Skeletal muscle cell (primary cell): Measurements from ENCODE around the gene FOXP1.
"Not testable (repeated sequence)": the region's sequence is repeated elsewhere in the genome, so short reads cannot be mapped to it uniquely, and the experiment has no call there.

Experiments used
- DNase-seq: peaks from one replicate; pipeline ENCODE4 v3.0.0-alpha.2; 2010; ENCODE audit warnings: low read depth
- H3K4me3 ChIP-seq: 2 replicates; pipeline ENCODE4 v1.5.1; 2011; ENCODE audit warnings: low read depth, mild to moderate bottlenecking, control low read depth, low read length, moderate library complexity

FOXP1 gene

DNA sequence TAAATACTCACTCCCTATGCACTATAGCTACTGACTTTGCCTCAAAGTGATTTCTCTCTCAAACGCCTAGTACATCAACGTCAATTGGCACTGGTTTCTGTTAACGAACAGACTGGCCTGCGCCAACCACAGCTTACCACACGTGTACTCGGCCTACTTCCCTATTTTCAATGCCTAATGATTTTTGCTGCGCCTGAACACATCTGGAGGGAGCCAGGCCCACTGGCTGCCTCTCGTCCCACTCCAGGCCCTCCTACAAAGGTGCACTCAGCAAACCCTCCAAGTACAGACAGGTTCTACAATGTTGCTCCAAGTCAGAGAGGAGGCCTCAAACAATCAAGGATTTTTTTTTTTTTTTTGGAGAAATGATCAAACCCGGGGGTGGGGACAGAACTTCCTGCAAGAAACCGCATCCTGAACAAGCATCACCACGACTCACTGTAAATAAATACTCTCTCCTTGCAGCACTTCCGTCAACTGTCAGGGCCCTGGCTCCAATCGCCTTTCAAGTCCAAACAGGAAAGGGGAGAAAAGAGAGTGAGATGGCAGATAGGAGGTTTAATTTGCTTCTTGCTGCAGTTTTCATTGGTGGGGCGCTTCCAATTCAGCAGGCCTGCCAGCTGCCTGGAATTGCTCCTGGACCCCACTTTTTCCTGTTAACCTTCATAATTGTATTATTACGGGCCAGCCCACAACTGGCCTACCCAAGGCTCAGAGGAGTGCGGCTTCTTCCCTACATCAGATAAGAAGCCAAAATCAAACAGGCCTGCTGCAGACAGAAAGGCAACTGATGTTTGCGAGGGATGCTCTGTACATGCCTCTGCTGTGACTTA lies 139.3 kb downstream of the FOXP1 start:
- DNase-seq: peak; percentile 31
- H3K4me3 ChIP-seq: no peak overlapping the region

- no peak overlapping the region for H3K4me3 ChIP-seq
- no peak for DNase-seq
Measured at GRCh38 chr3:71443332-71443731, 140.2 kb downstream of the FOXP1 start.

DNA sequence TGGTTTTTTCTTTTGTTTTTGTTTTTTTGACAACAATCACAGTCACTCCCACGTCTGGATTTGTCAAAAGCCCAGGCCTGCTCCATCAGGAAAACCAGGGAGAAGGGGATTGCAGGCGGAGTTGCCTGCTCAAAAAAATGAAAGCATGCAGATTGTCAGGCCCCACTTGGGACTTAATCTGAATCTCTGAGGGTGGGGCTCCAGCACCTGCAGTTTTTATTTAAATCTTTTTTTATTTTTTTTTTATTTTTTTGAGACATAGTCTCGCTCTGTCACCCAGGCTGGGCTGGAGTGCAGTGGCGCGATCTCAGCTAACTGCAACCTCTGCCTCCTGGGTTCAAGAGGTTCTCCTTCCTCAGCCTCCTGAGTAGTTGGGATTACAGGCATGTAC lies 140.9 kb downstream of the FOXP1 start:
- no peak overlapping the region for H3K4me3 ChIP-seq
- no peak for DNase-seq

- no peak for DNase-seq
- no peak overlapping the region for H3K4me3 ChIP-seq
Measured at GRCh38 chr3:71441925-71442651, 141.4 kb downstream of the FOXP1 start.

- no peak overlapping the region for H3K4me3 ChIP-seq
- DNase-seq: no peak
Measured at GRCh38 chr3:71441217-71441924, 142.2 kb downstream of the FOXP1 start.

- H3K4me3 ChIP-seq: no peak overlapping the region
- DNase-seq: no peak
Measured at GRCh38 chr3:71438904-71439303, 144.6 kb downstream of the FOXP1 start.

DNA sequence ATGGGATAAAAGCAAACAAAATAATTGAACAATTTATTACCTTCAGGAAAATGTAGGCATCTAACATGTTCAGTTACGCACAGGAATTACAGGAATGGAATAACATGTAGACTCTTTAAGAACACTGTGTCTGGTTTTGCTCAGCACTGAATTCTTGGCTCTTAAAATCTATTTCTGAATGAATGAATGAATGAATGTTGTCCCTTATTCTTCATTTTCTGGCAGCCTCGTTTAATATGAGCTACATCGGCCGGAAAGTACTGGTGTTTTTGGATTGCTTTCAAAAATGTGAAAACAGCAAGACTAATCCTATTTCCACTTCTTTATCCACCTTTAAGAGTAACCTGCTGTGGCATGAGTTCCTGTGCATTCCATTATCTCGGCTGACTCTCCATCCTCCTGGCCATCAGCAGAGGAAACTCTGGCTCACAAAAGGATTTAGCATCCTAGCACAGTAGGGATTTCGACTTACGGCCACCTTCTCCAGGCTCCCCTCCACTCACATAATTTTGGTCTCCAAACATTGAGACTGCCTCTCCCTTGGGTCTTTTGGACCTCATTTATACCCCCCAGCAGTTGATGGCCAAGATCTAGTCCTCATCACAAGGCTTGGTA lies 145.3 kb downstream of the FOXP1 start:
- H3K4me3 ChIP-seq: no peak overlapping the region
- DNase-seq: no peak

DNA sequence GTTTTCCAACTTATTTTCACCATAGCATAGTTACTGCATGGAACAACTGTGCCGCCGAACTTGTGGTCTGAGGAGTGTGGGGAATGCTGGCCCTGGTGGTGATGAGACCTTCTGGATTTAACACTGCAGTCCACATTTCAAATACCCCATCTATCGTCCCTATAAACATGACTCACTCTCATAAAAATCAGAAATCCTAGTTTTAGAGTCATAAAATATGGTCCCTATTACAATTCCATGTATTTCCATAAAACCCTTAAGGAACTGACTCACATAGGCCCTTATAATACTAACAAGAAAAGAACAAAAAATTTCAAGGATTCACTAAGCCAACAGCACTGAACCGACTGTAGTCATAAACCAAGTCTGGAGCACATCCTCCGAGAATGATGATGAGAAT lies 147.2 kb downstream of the FOXP1 start:
- DNase-seq: peak; percentile 53
- H3K4me3 ChIP-seq: no peak overlapping the region

- not testable (repeated sequence) for DNase-seq, H3K4me3 ChIP-seq
Measured at GRCh38 chr3:71435836-71436235, 147.7 kb downstream of the FOXP1 start.

GRCh38 chr3:71433631-71434030 lies 149.9 kb downstream of the FOXP1 start:
- no peak overlapping the region for H3K4me3 ChIP-seq

DNA sequence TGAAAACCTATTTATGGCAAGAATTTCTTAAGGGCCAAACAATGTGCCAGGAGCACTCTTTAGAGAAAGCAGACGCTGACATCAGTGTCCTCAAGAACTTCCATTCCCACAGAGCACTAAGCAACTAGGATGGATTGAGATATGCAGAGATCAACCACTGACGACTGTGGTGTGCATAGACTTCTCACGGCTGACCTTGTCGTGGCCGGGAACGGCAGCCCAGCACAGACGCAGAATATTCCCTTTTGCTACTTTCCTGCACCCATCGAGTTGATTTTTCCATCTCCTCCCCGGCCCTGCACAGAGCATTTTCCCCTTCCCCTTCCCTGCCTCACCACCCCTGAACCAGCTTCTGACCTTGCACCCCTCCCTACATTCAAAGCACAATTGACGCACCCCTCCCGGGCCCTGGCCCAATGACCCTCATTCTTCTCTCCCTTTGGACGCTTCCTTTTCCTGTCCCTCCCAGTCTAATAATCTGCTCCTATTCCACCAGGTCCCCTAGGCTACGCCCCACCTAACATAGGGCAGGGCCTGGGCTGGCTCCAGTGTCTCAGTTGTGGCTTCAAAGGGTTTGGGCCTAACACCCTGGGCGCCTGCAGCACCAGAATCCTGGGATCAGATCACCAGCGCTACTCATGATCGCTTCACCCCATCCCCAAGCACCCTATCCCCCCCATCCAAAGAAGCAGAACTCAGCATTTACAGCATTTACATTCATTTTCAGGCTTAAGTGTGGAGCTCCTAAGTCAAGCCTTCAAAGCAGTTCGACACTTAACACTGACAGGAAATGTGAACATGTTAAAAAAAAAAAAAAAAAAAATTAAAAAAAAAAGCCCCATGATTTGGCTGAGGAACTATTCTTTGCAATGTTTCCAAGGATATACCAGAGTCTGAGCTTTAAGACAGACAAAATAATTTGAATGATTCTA lies 151.2 kb downstream of the FOXP1 start:
- DNase-seq: no peak
- no peak overlapping the region for H3K4me3 ChIP-seq

More at GRCh38 chr3:71433631-71434030, 149.9 kb downstream of the FOXP1 start:
- no peak for DNase-seq

GRCh38 chr3:71430941-71431552 lies 152.5 kb downstream of the FOXP1 start:
- no peak for DNase-seq
- no peak overlapping the region for H3K4me3 ChIP-seq

DNA sequence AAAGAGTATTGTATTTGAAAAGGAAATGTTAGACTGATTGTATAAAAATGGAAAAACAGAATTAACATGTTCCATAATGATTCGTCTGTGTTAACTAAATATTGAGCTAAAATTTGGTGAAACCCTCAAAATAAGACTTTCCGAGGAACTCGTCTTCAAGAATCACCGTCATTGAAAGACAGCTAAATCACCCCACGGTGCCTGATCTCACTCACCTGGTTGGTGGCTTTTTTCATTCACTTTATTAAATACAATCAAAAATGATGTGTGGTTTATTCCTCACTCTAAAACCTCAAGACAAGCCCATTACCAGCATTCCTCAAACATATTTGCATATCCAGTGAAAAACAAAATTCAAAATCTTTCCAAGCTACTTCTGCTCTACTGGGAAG lies 153.9 kb downstream of the FOXP1 start:
- no peak overlapping the region for H3K4me3 ChIP-seq

DNA sequence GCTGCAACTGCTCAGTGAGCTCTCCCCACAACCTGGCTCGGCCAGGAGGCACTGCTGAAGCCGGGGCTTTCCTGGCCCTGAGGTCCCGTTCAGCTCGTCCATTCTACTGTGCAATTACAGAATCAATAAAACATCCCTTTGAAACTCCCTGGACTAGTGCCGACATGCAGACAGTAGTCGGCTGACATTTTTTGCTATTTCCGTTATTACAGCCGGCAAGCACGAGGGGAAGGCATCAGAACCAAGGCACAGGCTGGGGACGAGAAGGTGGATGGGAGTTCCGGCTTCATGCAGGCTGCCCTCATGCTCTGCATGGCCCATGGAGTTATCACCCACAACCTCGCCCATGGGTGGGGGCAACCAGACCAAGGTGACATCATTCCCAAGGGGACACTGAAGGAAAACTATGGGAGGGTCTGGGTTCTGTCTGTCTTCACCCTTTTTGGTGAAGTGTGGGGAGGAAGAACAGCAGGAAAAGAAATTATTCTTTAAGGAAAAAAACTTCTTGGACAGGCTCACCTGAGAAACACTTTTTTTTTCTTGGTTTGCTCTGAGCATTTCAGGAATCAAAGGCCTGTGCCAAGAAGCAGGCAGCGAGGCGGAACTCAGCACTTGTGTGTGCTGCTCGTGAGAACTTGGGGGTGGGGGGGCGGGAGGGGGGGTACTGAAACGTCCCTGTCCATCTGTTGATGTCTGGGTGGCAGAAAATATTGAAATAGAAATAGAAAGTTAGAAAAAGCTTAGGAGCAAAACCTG lies 154.5 kb downstream of the FOXP1 start:
- no peak for DNase-seq
- no peak overlapping the region for H3K4me3 ChIP-seq

More for the DNA sequence above, 153.9 kb downstream of the FOXP1 start:
- no peak for DNase-seq

DNA sequence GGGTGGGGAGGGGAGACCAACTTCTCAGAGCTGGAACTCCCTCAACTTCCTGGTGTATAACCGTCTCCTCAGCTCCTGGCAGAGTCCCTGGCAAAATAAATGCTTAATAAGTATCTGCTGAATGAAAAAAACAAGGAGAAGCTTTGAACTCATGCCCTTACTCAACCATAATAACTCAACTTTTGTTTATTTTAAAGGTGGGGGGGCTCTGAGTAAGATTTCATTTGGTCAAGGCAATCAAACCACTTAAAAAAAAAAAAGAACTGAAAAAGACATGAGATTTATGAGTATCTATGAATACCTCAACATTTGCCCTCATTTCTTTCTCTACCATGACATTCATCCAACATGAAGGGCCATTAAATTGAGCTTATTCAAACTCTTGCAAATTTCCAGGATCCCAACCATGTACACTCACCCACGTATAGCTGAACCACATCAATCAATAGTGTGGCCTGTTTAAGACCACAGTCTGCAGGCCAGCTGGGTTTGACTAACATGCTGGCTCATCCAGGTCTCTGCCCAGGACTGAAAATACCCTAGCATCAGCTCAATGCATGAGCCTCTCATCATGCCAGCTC lies 157.9 kb downstream of the FOXP1 start:
- no peak overlapping the region for H3K4me3 ChIP-seq
- DNase-seq: peak; percentile 93

- no peak overlapping the region for H3K4me3 ChIP-seq
- DNase-seq: no peak
Measured at GRCh38 chr3:71423151-71423906, 160.2 kb downstream of the FOXP1 start.
